GM12873 (cell line): Measurements from ENCODE around the gene TUBGCP6.
A peak's percentile ranks its signal among the peaks of the same experiment; 100 is the strongest.

Source experiments
- CTCF ChIP-seq: IDR thresholded peaks from 2 replicates; pipeline ENCODE4 v1.5.1; 2012; ENCODE audit warnings: low read depth, mild to moderate bottlenecking, moderate library complexity, low read length, control low read depth; ENCODE audit not compliant: insufficient read depth; ENCODE audit errors: missing control alignments

Gene TUBGCP6

GRCh38 chr22:50255099-50255498, 10.3 kb upstream of the TUBGCP6 start:
- TF ChIP-seq CTCF: no peak

- TF ChIP-seq CTCF: no peak
These were observed 9.1 kb upstream of the TUBGCP6 start for GRCh38 chr22:50253941-50254340.

- no peak for TF ChIP-seq CTCF
These were observed 8.5 kb upstream of the TUBGCP6 start for GRCh38 chr22:50253046-50253915.

GRCh38 chr22:50252082-50253045, 7.5 kb upstream of the TUBGCP6 start:
- peak; percentile 76 for TF ChIP-seq CTCF

GRCh38 chr22:50251477-50252081, 6.8 kb upstream of the TUBGCP6 start:
- TF ChIP-seq CTCF: no peak

GRCh38 chr22:50250555-50251476, 6.0 kb upstream of the TUBGCP6 start, which contains the start of gene HDAC10:
Gene HDAC10, minus strand, starts transcription at chr22:50251265. Its CDS starts 233 bp downstream, at chr22:50251032.
- no peak for TF ChIP-seq CTCF
